ENCODE measurements around the gene FOXP1. TPM values are rescaled to one million over a fixed set of nuclear protein-coding genes. Genes with fewer than 3 reads are reported as not detected.

The FOXP1 gene
- total RNA-seq, 1 experiment from 2014 or later: 2.9 TPM

DNA sequence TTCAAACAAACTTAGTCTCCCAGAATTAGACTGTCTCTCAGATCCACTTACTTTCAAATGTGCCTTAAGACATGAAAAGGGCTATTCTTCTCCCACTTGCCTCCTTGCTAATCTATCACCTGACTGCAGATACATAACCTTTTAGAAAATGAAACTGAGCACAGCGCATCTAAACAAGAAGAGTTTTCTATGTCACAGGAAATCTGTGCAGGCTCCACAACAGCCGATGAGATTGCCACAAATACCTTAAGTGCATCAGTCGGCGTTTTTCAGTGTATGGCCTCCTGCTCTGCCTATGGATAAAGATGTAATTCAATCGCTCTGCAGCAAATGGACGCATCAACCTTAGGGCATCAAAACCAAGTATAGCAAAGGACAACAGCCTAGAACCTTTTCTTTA, 544.2 kb downstream of the FOXP1 start:
- in situ Hi-C loops (cut with HindIII; ENCODE audit: low pct_unique_long_range_greater_than_20kb, low sequenced_read_pairs): no loop called here
- TF ChIP-seq, protein P1, sequence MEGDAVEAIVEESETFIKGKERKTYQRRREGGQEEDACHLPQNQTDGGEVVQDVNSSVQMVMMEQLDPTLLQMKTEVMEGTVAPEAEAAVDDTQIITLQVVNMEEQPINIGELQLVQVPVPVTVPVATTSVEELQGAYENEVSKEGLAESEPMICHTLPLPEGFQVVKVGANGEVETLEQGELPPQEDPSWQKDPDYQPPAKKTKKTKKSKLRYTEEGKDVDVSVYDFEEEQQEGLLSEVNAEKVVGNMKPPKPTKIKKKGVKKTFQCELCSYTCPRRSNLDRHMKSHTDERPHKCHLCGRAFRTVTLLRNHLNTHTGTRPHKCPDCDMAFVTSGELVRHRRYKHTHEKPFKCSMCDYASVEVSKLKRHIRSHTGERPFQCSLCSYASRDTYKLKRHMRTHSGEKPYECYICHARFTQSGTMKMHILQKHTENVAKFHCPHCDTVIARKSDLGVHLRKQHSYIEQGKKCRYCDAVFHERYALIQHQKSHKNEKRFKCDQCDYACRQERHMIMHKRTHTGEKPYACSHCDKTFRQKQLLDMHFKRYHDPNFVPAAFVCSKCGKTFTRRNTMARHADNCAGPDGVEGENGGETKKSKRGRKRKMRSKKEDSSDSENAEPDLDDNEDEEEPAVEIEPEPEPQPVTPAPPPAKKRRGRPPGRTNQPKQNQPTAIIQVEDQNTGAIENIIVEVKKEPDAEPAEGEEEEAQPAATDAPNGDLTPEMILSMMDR (IDR thresholded peaks at IDR 0.05): no peak
- TF ChIP-seq POLR2AphosphoS5 (IDR thresholded peaks at IDR 0.05; ENCODE audit: low read depth, low read length): no peak
- TF ChIP-seq SIN3A (IDR thresholded peaks at IDR 0.05; ENCODE audit: borderline replicate concordance, insufficient read depth, low read depth, low read length): no peak
- TF ChIP-seq REST (IDR thresholded peaks at IDR 0.05; ENCODE audit: insufficient read depth in 1 of 2, low read depth in 2 of 2, low read length in 1 of 2): no peak
- TF ChIP-seq TCF7L2 (IDR thresholded peaks at IDR 0.05; ENCODE audit: low read depth, low read length): no peak
- ChIA-PET CTCF (no interaction called here), POLR2A (interaction anchor here (0.7 kb wide), 1 partner anchor 1702 kb away, joined by 3 read pairs; no protein-coding TSS in a partner anchor)
- Histone ChIP-seq H3K27me3 (ENCODE audit: control insufficient read depth, insufficient read depth, low read length) (no peaks in the 10 kb centered on the region), H3K9me3 (ENCODE audit: control insufficient read depth, insufficient read depth, low read depth, low read length) (no peaks in the 10 kb centered on the region), H3K4me3 (ENCODE audit: low read depth in 2 of 2, low read length in 2 of 2) (no peak overlapping the region), H3K4me1 (ENCODE audit: control insufficient read depth, insufficient read depth, low read length) (no peaks in the 10 kb centered on the region), H3K27ac (ENCODE audit: low read length) (no peak overlapping the region), H3K36me3 (ENCODE audit: control insufficient read depth, insufficient read depth, low read length) (no peaks in the 10 kb centered on the region)
- DNase-seq (ENCODE audit: low read depth, low spot score) (no peak), ATAC-seq (no peak)
- BruUV-seq (replicated peaks): no TSS peak
- intact Hi-C loops (cut with micrococcal nuclease; ENCODE audit: unreplicated experiment): no loop called here

DNA sequence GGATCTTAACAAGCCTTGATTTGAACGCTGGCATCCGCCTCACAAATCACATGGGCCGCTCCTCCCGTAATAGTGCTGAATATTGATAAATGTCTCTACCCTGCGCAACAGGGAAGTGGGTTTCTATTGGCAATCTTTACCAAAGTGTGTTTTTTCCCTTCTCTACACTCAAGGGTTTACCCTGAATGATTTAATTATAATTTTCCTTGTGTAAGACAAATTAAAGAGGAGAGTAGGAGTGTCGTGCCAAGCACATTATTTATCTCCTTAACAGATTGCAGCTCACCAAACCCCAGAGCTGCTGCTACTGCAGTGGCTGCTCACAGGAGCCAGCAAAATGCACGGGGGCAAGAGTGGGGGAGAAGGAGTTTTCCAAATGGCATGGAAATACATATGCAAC, 545.8 kb downstream of the FOXP1 start:
- Histone ChIP-seq H3K4me1 (ENCODE audit: control insufficient read depth, insufficient read depth, low read length) (no peaks in the 10 kb centered on the region), H3K36me3 (ENCODE audit: control insufficient read depth, insufficient read depth, low read length) (no peaks in the 10 kb centered on the region), H3K27ac (ENCODE audit: low read length) (no peak overlapping the region), H3K4me3 (ENCODE audit: low read depth in 2 of 2, low read length in 2 of 2) (no peak overlapping the region), H3K9me3 (ENCODE audit: control insufficient read depth, insufficient read depth, low read depth, low read length) (no peaks in the 10 kb centered on the region), H3K27me3 (ENCODE audit: control insufficient read depth, insufficient read depth, low read length) (no peaks in the 10 kb centered on the region)
- no peak for ATAC-seq
- intact Hi-C loops (cut with micrococcal nuclease; ENCODE audit: unreplicated experiment) (no loop called here), in situ Hi-C loops (cut with HindIII; ENCODE audit: low pct_unique_long_range_greater_than_20kb, low sequenced_read_pairs) (no loop called here)
- CTCF ChIA-PET: no interaction called here
- TF ChIP-seq SIN3A (IDR thresholded peaks at IDR 0.05; ENCODE audit: borderline replicate concordance, insufficient read depth, low read depth, low read length): no peak
- no peak for TF ChIP-seq POLR2AphosphoS5 (IDR thresholded peaks at IDR 0.05; ENCODE audit: low read depth, low read length)
- TF ChIP-seq, protein P1 (IDR thresholded peaks at IDR 0.05): no peak
- no peak for TF ChIP-seq REST (IDR thresholded peaks at IDR 0.05; ENCODE audit: insufficient read depth in 1 of 2, low read depth in 2 of 2, low read length in 1 of 2)
- TF ChIP-seq TCF7L2 (IDR thresholded peaks at IDR 0.05; ENCODE audit: low read depth, low read length): no peak
- POLR2A ChIA-PET: no interaction called here
- no TSS peak for BruUV-seq (replicated peaks)
- no peak for DNase-seq (ENCODE audit: low read depth, low spot score)

All from Panc1 (cell line).